ENCODE results near the gene GPC2. TPM values are rescaled to one million over a fixed set of nuclear protein-coding genes. Genes with fewer than 3 reads are reported as not detected.

The GPC2 gene
- total and polyA plus RNA-seq, 9 donors, result 0.25 to 5.6 (median 3.1) TPM

DNA sequence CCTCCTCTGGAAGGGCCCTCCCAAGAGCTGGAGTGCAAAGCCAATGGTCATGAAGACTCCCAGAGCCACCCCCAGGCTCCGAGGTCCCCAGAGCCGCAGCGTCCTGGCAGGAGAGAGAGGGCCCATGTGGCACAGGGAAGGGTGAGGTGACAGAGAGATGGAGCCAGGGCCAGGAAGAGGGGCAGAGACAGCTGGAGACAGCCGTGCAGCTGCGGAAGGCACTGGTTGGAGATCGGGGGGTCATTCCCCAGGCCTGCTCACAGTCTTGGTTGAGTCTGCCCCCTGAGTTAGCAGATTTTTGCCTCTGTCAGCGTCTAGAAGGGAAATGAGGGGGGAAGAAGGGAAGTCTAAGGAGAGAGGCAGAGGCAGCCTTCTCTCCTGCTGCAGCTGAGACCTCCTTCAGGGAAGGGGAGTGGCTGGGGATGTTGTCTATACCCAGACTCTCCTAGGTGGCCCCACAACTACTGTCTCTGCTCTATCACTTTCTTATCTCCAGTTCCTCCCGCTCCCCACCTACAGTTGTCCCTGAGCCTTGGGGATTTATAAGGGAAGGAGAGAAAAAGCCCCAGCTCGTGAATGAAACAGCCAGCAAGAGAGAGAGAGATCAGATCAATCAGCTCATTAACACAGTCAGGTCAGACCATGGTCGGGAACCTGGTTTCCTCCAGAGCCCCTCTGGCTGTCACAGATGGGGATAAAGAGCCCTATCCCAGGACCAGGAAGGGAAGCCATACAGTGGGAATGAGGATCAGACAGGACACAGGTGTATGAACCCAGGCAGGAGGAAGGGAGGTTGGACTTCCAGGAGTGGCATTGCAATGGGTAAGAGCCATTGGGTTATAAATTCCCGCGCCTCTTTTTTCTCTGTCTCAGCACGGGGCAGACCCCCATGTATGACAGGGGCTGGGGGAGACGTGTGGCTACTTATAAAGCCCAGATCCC lies 9.9 kb downstream of the GPC2 start:
- TF ChIP-seq POLR2A (IDR thresholded peaks at IDR 0.05) (no peak), EP300 (IDR thresholded peaks at IDR 0.05) (no peak)
- TF ChIP-seq, protein P1, sequence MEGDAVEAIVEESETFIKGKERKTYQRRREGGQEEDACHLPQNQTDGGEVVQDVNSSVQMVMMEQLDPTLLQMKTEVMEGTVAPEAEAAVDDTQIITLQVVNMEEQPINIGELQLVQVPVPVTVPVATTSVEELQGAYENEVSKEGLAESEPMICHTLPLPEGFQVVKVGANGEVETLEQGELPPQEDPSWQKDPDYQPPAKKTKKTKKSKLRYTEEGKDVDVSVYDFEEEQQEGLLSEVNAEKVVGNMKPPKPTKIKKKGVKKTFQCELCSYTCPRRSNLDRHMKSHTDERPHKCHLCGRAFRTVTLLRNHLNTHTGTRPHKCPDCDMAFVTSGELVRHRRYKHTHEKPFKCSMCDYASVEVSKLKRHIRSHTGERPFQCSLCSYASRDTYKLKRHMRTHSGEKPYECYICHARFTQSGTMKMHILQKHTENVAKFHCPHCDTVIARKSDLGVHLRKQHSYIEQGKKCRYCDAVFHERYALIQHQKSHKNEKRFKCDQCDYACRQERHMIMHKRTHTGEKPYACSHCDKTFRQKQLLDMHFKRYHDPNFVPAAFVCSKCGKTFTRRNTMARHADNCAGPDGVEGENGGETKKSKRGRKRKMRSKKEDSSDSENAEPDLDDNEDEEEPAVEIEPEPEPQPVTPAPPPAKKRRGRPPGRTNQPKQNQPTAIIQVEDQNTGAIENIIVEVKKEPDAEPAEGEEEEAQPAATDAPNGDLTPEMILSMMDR (IDR thresholded peaks at IDR 0.05), result no peak
- H3K4me3 ChIP-seq, result no peak overlapping the region
- H3K9me3 ChIP-seq, result no peaks in the 10 kb centered on the region
- peaks cover 6% of the 10 kb centered on the region for H3K4me1 ChIP-seq (ENCODE audit: insufficient read depth)
- peak in 1 of 5 donors; percentile 10 for DNase-seq
- no peak overlapping the region for H3K27ac ChIP-seq
- H3K27me3 ChIP-seq, result no peaks in the 10 kb centered on the region
- no peaks in the 10 kb centered on the region for H3K36me3 ChIP-seq
- intact Hi-C loops (cut with DNase I), result no loop called here
- WGBS, 3 donors, result 51 to 56% (median 55%) methylated on average over 14 of the region's 14 CpGs

DNA sequence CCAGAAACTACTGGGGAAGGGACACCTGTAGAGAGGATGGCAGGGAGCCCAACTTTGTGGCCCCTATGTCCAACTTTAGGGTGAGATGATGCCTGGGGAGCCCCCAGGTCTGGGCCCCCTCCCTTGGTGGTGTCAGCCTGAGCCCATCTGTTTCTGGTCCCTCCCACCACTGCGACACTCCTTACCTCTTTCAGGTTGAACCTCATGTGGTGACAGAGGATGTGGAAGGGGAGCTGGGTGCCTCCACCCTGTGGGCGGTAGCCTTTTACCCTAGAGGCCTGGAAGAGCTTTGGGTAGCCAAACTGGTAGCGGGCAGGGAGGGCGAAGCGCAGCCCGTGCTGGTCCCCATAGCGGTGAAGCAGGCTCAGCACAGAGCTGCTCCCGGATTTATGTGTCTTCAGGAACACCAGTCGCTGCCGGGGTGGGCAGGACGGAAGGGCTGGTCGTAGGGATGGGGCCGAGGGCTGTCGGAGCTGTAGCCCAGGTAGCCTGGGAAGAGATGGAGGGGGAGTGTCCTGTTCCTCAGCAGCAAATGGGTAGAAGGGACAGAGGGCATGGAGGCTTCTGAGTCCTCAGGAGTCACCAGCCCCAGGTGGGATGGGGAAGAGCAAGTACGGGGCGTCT lies 10.8 kb downstream of the GPC2 start:
- H3K27me3 ChIP-seq, result no peaks in the 10 kb centered on the region
- no peaks in the 10 kb centered on the region for H3K9me3 ChIP-seq
- H3K4me3 ChIP-seq, result no peak overlapping the region
- no peak overlapping the region for H3K27ac ChIP-seq
- intact Hi-C loops (cut with DNase I), result no loop called here
- WGBS, 3 donors, result 88 to 93% (median 90%) methylated on average over 16 of the region's 16 CpGs
- TF ChIP-seq, protein P1 (IDR thresholded peaks at IDR 0.05), result no peak
- TF ChIP-seq EP300 (IDR thresholded peaks at IDR 0.05) (no peak), POLR2A (IDR thresholded peaks at IDR 0.05) (no peak)
- peaks cover 6% of the 10 kb centered on the region for H3K4me1 ChIP-seq (ENCODE audit: insufficient read depth)
- no peaks in the 10 kb centered on the region for H3K36me3 ChIP-seq
- peak in 1 of 5 donors; percentile 33 for DNase-seq

DNA sequence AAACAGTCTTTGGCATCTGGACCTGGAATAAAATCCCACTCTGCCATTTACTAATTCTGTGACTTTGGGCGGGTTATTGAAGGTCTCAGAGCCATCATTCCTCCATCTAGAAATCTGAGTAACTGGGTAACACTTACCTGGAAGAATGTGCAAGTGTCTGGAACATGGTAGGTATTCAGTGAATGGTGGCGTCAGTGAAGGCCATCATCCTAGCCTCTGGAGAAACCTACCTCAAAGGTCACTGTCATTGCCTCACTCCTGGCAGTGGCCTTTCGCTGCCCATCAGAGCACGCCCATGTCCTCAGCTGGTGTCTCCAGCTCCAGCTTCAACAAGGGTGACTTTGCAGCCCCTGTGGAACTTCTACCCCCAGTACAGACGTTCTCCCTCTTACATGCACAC lies 13.3 kb downstream of the GPC2 start:
- peaks cover 6% of the 10 kb centered on the region for H3K4me1 ChIP-seq (ENCODE audit: insufficient read depth)
- no peak overlapping the region for H3K4me3 ChIP-seq
- no peaks in the 10 kb centered on the region for H3K27me3 ChIP-seq
- TF ChIP-seq POLR2A (IDR thresholded peaks at IDR 0.05) (no peak), EP300 (IDR thresholded peaks at IDR 0.05) (no peak)
- TF ChIP-seq, protein P1 (IDR thresholded peaks at IDR 0.05), result no peak
- 92 to 96% (median 96%) methylated on average over 5 of the region's 5 CpGs for WGBS, 3 donors
- DNase-seq, result no peak
- no peaks in the 10 kb centered on the region for H3K36me3 ChIP-seq
- intact Hi-C loops (cut with DNase I), result no loop called here
- H3K27ac ChIP-seq, result no peak overlapping the region
- H3K9me3 ChIP-seq, result no peaks in the 10 kb centered on the region

DNA sequence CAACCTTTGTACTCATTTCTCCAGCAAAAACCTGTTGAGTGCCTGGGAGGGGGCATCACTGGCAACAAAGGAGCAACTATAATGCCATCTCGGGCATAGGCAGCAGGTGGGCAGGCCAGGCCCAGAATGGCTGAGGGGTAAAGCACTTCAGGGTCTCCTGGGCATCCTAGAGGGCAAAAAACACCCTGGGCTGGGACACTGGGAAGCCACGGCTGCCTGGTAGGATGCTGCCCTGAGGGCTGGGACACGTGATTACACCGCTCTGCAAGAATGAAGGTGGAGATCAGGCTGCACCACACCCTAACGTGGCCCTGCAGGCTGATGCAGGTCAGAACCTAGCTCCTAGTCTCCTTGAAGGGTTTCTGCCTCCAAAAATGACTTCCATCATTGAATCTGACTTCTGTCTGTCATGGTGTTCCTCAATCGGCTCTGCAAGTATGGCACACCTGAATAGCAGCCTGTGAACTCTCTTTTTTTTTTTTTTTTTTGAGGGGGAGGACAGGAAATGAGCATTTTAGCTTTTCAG lies 14.1 kb downstream of the GPC2 start:
- peak in 1 of 5 donors; percentile 28 for DNase-seq
- Histone ChIP-seq H3K4me3 (no peak overlapping the region), H3K27me3 (no peaks in the 10 kb centered on the region), H3K36me3 (no peaks in the 10 kb centered on the region), H3K27ac (no peak overlapping the region), H3K9me3 (no peaks in the 10 kb centered on the region), H3K4me1 (ENCODE audit: insufficient read depth) (peaks cover 6% of the 10 kb centered on the region)
- TF ChIP-seq, protein P1 (IDR thresholded peaks at IDR 0.05), result no peak
- TF ChIP-seq EP300 (IDR thresholded peaks at IDR 0.05) (no peak), POLR2A (IDR thresholded peaks at IDR 0.05) (no peak)
- 68 to 80% (median 72%) methylated on average over 6 of the region's 6 CpGs for WGBS, 3 donors
- intact Hi-C loops (cut with DNase I), result no loop called here
